Measurements from ENCODE around the gene USP6NL.

Gene USP6NL

GRCh38 chr10:11593612-11594011, 17.8 kb downstream of the USP6NL start:
- DNase-seq (ENCODE audit: low read depth), result no peak

GRCh38 chr10:11589738-11590137, 21.7 kb downstream of the USP6NL start:
- DNase-seq (ENCODE audit: low read depth), result no peak

GRCh38 chr10:11588873-11589574, 22.4 kb downstream of the USP6NL start:
- DNase-seq (ENCODE audit: low read depth), result no peak

GRCh38 chr10:11587722-11588259, 23.7 kb downstream of the USP6NL start:
- DNase-seq (ENCODE audit: low read depth), result no peak

- DNase-seq (ENCODE audit: low read depth), result no peak
Measured at GRCh38 chr10:11586170-11586569, 25.3 kb downstream of the USP6NL start.

- DNase-seq (ENCODE audit: low read depth), result no peak
Measured at GRCh38 chr10:11581213-11581612, 30.2 kb downstream of the USP6NL start.

DNA sequence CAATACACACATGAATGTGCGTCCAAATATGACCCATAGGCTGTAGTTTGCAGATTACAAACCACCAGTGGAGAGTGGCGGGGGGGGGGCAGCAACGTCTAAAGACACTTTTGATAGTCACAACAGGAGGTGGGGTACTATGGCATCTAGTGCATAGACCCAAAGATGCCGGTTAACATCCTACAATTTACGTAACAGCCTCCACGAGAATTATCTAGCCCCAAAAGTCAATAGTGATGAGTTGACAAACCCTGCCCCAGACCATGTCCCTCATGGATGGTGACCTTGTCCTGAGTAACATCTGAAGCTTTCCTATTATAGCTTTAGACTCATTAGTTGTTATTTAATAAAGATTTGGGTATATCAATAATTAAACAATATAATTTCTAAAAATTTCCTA, 31.6 kb downstream of the USP6NL start:
- DNase-seq (ENCODE audit: low read depth), result no peak

- DNase-seq (ENCODE audit: low read depth), result peak; percentile 33
Measured at GRCh38 chr10:11578802-11579255, 32.6 kb downstream of the USP6NL start.

DNA sequence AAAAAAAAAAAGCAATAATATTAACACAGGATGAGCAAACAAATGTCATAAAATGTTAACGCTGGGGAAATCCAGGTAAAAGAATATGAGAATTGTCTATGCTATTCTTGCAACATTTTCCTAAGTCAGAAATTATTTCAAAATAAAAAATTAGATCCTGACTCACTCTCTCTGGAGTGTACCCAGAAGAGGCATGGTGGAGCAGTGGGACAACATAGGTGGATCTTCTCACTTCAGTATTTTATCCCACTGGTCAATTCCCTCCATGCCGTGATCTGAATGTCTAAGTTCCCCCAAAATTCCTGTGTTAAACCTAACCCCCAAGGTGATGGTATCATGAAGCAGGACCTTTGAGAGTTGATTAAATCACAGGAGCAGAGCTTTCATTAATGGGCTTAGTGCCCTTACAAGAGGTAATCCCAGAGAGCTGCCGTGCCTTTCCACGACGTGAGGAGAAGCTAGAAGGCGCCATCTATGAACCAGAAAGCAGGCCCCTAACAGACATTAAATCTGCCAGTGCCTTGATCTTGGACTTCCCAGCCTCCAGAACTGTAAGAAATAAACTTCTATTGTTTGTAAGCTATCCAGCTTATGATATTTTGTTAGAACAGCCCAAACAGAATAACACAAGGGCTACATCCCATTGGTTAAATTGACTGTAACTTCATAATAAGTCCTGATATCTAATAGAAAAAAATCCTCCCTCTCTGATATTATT, 35.2 kb downstream of the USP6NL start:
- DNase-seq (ENCODE audit: low read depth), result no peak

GRCh38 chr10:11573497-11573896, 38.0 kb downstream of the USP6NL start:
- no peak for DNase-seq (ENCODE audit: low read depth)

- DNase-seq (ENCODE audit: low read depth), result no peak
Measured at GRCh38 chr10:11570751-11571150, 40.7 kb downstream of the USP6NL start.

- DNase-seq (ENCODE audit: low read depth), result no peak
Measured at GRCh38 chr10:11569471-11569870, 42.0 kb downstream of the USP6NL start.

GRCh38 chr10:11568578-11568977, 42.9 kb downstream of the USP6NL start:
- DNase-seq (ENCODE audit: low read depth), result no peak

- no peak for DNase-seq (ENCODE audit: low read depth)
Measured at GRCh38 chr10:11564741-11565140, 46.7 kb downstream of the USP6NL start.

GRCh38 chr10:11563936-11564335, 47.5 kb downstream of the USP6NL start:
- DNase-seq (ENCODE audit: low read depth), result no peak

GRCh38 chr10:11562888-11563287, 48.6 kb downstream of the USP6NL start:
- DNase-seq (ENCODE audit: low read depth), result no peak

DNA sequence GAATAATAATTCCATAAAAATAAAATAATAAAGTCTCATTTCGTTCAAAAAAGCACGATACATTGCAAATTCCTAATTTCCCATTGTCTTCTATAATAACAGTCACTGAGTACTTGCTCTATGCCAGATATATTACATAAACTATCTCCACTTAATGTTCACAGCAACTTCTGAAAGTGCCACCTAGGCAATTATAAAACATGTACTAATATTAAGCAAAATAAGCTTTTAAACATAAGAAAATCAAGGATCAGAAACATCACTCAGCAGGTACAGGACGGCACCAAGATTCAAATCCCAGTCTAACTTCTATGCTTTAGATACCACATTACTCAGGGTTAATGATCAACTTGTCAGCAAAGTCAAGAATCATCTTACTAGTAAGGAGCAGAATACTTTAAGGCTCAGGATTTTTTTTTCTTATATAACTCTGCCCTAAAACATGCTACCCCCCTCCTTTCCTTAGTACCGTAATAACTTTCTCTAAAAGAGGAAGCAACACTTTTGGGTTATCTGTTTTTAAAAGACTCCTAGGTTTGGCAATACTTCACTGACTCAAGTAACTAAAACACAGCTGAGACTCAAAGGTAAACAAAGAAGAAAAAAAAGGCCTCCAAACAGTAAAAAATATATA, 51.3 kb downstream of the USP6NL start:
- DNase-seq (ENCODE audit: low read depth), result no peak

DNA sequence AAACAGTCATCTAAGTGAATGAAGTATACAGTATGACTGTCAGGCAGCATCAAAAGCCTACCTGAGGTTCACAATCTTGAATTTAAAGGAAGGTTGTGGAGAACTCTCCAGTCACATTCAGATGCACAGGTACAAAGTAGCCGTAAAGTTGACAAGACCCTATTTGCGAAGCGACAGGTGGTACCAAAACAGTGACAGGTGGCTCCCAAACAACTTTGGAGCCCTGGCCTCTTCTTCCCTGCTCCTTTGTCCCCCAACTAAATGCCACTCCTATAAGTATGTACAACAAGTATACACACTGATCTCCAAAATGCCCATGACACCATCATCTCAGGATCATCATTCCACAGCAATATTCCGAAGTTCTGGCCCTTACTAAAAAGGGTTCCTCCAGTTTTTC, 53.5 kb downstream of the USP6NL start:
- DNase-seq (ENCODE audit: low read depth), result no peak

DNA sequence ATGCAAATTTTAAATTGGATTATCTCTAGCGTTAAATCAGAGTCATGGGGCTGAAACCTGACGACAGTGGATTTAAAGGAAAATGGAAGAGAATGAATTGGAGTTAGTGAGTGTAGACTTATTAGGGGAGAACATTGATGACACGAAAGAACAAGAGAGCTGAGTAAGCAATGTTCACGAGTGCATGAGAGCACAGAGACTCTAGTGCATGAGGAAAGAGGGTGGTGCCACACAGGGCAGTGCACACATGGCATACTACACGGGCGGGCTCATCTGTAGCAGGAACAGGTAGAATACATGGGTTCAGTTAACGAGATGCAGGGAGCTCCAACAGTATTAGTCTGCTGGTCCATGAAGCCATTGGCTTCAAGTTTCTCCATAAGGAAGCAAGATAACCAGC, 53.9 kb downstream of the USP6NL start:
- DNase-seq (ENCODE audit: low read depth), result no peak

GRCh38 chr10:11555556-11555955, 55.9 kb downstream of the USP6NL start:
- no peak for DNase-seq (ENCODE audit: low read depth)

DNA sequence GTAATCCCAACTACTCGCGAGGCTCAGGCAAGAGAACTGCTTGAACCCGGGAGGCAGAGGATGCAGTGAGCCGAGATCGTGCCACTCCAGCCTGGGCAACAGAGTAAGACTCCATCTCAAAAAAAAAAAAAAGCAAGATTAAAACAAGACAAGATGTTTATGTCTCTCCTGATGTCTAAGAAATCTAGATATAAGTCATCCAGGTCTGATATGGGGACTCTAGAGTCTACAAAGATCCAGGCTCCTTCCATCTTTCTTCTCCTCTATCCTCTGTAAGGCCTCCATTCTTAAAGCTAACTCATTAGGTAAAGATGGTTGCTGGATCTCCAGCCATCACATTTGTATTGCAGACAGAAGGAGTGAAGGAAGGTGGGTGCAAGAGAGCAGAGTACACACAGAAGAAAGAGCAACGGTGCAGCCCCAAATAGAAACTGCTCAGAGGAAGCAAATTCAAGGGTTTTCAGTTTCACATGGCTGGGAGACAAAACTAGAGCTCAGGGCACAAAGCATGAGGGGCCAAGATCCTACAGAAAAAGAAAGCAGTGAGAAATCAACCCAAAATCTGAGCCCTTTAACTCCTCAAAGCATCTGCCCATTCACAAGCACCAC, 57.6 kb downstream of the USP6NL start:
- no peak for DNase-seq (ENCODE audit: low read depth)

DNA sequence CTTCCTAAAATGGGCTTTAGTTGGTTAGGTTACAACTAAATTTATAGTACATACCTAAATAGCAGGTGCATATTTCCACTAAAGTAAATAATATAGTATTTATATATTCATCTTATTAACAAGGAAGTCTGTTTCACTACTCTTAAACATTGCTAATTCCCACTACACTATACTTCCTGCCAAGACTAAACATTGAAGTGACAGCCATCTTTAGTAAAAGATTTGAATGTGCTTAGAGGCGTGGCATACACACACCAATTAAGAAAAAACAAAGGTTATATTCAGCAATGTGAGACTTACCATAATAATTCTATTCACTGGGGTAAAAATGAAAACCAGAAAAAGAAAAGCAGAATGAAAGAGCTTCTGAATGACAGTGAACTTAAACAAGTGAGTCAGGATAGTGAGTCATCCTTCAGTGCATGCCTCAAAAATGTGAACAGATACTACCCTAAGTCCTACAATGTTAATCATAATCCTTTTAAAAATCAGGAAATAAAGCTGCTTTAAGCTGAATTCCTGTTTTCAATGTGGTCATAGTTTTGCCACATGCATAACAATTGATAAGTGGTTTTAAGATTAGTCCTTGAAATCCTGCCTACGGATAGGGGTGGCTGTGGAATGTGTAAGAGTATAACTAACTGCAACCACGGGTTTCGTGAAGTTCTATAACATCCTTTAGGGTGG, 59.4 kb downstream of the USP6NL start:
- no peak for DNase-seq (ENCODE audit: low read depth)

Measured in stimulated activated CD4-positive, alpha-beta T cell treated with anti-CD3 and anti-CD28 coated beads, Interleukin-2, amount 100 ng/mL, for 4 hours (primary cell).